Measurements from ENCODE around the gene NFASC. TPM values are rescaled to one million over a fixed set of nuclear protein-coding genes. Genes with fewer than 3 reads are reported as not detected.
A peak's percentile ranks its signal among the peaks of the same experiment; 100 is the strongest.

The NFASC gene
- total RNA-seq, 1 donor, result 36.9 TPM

DNA sequence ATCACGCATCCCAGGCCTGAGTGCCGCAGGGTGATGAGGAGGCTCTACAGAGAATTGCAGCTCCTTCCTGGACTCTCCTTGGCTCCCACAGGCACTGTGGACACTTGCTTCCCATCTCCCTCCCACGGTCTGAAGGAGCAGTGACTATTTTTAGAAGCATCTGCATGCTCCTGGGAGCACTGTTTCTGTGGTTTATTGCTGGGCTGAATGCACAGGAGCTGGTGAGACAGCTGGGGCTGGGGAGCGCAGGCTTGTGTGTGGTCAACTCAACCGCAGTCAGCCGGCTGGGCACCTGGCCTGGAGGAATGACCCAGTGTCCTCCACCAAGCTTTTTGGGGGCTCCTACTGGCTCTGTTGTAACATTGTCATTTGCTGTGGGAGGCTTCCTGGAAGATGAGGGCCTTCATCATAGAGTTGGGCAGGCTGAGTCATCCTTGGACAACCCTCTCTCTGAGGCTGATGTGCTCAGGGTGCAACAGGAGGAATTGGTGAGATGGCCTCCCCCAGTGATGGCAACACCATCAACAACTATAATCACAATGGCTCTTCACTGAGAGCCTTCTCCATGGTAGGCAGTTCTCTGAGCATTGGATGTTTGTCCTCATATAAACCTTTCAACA, 1.7 kb downstream of the NFASC start:
- H3K79me2 ChIP-seq (ENCODE audit: insufficient read depth, low read length), result peaks cover 37% of the 10 kb centered on the region
- H3K27ac ChIP-seq (ENCODE audit: low read depth, low read length), result peak overlapping the region; percentile 9
- H3K36me3 ChIP-seq (ENCODE audit: insufficient read depth, low read length), result no peaks in the 10 kb centered on the region
- no peak for TF ChIP-seq CTCF (IDR thresholded peaks at IDR 0.05; ENCODE audit: extremely low read depth, low read depth, low read length)
- H3K4me1 ChIP-seq (ENCODE audit: insufficient read depth, low read length), result peaks cover 19% of the 10 kb centered on the region
- H3K9me3 ChIP-seq (ENCODE audit: low read depth, low read length), result no peaks in the 10 kb centered on the region
- H3K4me2 ChIP-seq (ENCODE audit: insufficient read depth, low read length), result peak overlapping the region; percentile 20
- H4K20me1 ChIP-seq (ENCODE audit: insufficient read depth, low read length), result peaks cover 63% of the 10 kb centered on the region
- DNase-seq (ENCODE audit: insufficient read length, low spot score, missing footprints), result peak; percentile 84
- no peaks in the 10 kb centered on the region for H3K27me3 ChIP-seq (ENCODE audit: insufficient read depth, low read length)
- no peak overlapping the region for H3K4me3 ChIP-seq (ENCODE audit: insufficient read depth, low read length)
- no peak overlapping the region for H2AFZ ChIP-seq (ENCODE audit: low read length)

GRCh38 chr1:204873176-204873575, 2.5 kb downstream of the NFASC start:
- Histone ChIP-seq H3K4me2 (ENCODE audit: insufficient read depth, low read length) (no peak overlapping the region), H3K4me3 (ENCODE audit: insufficient read depth, low read length) (no peak overlapping the region), H3K9me3 (ENCODE audit: low read depth, low read length) (no peaks in the 10 kb centered on the region), H3K4me1 (ENCODE audit: insufficient read depth, low read length) (peaks cover 17% of the 10 kb centered on the region), H3K36me3 (ENCODE audit: insufficient read depth, low read length) (no peaks in the 10 kb centered on the region), H2AFZ (ENCODE audit: low read length) (no peak overlapping the region), H3K27me3 (ENCODE audit: insufficient read depth, low read length) (no peaks in the 10 kb centered on the region), H4K20me1 (ENCODE audit: insufficient read depth, low read length) (peaks cover 67% of the 10 kb centered on the region), H3K27ac (ENCODE audit: low read depth, low read length) (no peak overlapping the region), H3K79me2 (ENCODE audit: insufficient read depth, low read length) (peaks cover 29% of the 10 kb centered on the region)
- DNase-seq (ENCODE audit: insufficient read length, low spot score, missing footprints), result no peak
- TF ChIP-seq CTCF (IDR thresholded peaks at IDR 0.05; ENCODE audit: extremely low read depth, low read depth, low read length), result no peak

GRCh38 chr1:204873714-204874113, 3.1 kb downstream of the NFASC start:
- Histone ChIP-seq H2AFZ (ENCODE audit: low read length) (no peak overlapping the region), H3K4me3 (ENCODE audit: insufficient read depth, low read length) (no peak overlapping the region), H3K36me3 (ENCODE audit: insufficient read depth, low read length) (no peaks in the 10 kb centered on the region), H3K27ac (ENCODE audit: low read depth, low read length) (no peak overlapping the region), H3K9me3 (ENCODE audit: low read depth, low read length) (no peaks in the 10 kb centered on the region), H3K4me1 (ENCODE audit: insufficient read depth, low read length) (peaks cover 17% of the 10 kb centered on the region), H3K4me2 (ENCODE audit: insufficient read depth, low read length) (no peak overlapping the region), H4K20me1 (ENCODE audit: insufficient read depth, low read length) (peaks cover 61% of the 10 kb centered on the region), H3K27me3 (ENCODE audit: insufficient read depth, low read length) (no peaks in the 10 kb centered on the region), H3K79me2 (ENCODE audit: insufficient read depth, low read length) (peaks cover 23% of the 10 kb centered on the region)
- no peak for DNase-seq (ENCODE audit: insufficient read length, low spot score, missing footprints)
- no peak for TF ChIP-seq CTCF (IDR thresholded peaks at IDR 0.05; ENCODE audit: extremely low read depth, low read depth, low read length)

DNA sequence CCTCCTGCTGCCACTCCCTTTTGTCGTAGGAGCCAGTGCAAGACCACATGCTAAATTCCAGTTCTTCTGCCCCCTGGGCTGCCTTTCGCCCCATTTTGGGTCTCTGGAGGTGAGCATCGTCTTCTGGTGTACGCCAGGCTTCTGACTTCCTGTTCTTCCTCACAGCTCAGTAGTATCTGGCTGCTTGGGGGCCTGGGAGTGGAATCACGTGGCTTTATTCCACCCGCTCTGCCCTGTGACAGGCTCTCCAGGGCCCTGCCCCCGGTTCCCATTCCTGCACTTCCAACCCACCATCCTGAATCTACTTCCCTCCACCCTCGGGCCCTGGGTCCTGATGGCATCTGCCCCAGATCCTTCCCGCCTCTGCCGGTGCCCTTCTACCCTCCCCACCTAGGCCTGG, 3.6 kb downstream of the NFASC start:
- H3K4me2 ChIP-seq (ENCODE audit: insufficient read depth, low read length), result no peak overlapping the region
- peaks cover 57% of the 10 kb centered on the region for H4K20me1 ChIP-seq (ENCODE audit: insufficient read depth, low read length)
- H3K79me2 ChIP-seq (ENCODE audit: insufficient read depth, low read length), result peaks cover 20% of the 10 kb centered on the region
- no peak for DNase-seq (ENCODE audit: insufficient read length, low spot score, missing footprints)
- no peak overlapping the region for H3K4me3 ChIP-seq (ENCODE audit: insufficient read depth, low read length)
- no peak for TF ChIP-seq CTCF (IDR thresholded peaks at IDR 0.05; ENCODE audit: extremely low read depth, low read depth, low read length)
- H3K27ac ChIP-seq (ENCODE audit: low read depth, low read length), result no peak overlapping the region
- no peaks in the 10 kb centered on the region for H3K9me3 ChIP-seq (ENCODE audit: low read depth, low read length)
- peaks cover 19% of the 10 kb centered on the region for H3K4me1 ChIP-seq (ENCODE audit: insufficient read depth, low read length)
- no peaks in the 10 kb centered on the region for H3K27me3 ChIP-seq (ENCODE audit: insufficient read depth, low read length)
- no peak overlapping the region for H2AFZ ChIP-seq (ENCODE audit: low read length)
- no peaks in the 10 kb centered on the region for H3K36me3 ChIP-seq (ENCODE audit: insufficient read depth, low read length)

Data from osteoblast (primary cell).